Suprapubic skin (tissue), 4 donors: ENCODE measurements around the gene RBM27. TPM values are rescaled to one million over a fixed set of nuclear protein-coding genes. Genes with fewer than 3 reads are reported as not detected.
A peak's percentile ranks its signal among the peaks of the same experiment; 100 is the strongest.
"Not testable (repeated sequence)": the region's sequence is repeated elsewhere in the genome, so short reads cannot be mapped to it uniquely, and the experiment has no call there.

ENCODE experiments used
- DNase-seq, 2 donors: peaks; one replicate each; pipeline ENCODE4 v3.0.0-alpha.2; 2019; ENCODE audit warnings: low spot score in 2 of 2
- H3K27ac ChIP-seq: fragments of 200-600 bp; sonication (generic); one replicate; pipeline ENCODE4 v1.5.1; 2019
- H3K27me3 ChIP-seq: fragments of 200-600 bp; sonication (generic); one replicate; pipeline ENCODE4 v1.5.1; 2019
- H3K36me3 ChIP-seq: fragments of 200-600 bp; sonication (generic); one replicate; pipeline ENCODE4 v1.5.1; 2019
- H3K4me1 ChIP-seq: fragments of 200-600 bp; sonication (generic); one replicate; pipeline ENCODE4 v1.5.1; 2019
- H3K4me3 ChIP-seq: fragments of 200-600 bp; sonication (generic); one replicate; pipeline ENCODE4 v1.5.1; 2019; ENCODE audit warnings: mild to moderate bottlenecking
- H3K9me3 ChIP-seq: fragments of 200-600 bp; sonication (generic); one replicate; pipeline ENCODE4 v1.5.1; 2019
- CTCF ChIP-seq, 2 donors: fragments of 200-600 bp in 1 of 2; fragments of 450-650 bp in 1 of 2; sonication (generic) in 1 of 2; IDR thresholded peaks; one replicate each; pipeline ENCODE4 v1.5.1; 2016 to 2019; ENCODE audit warnings: antibody characterized with exemption in 2 of 2, mild to moderate bottlenecking in 1 of 2, moderate library complexity in 1 of 2
- EP300 ChIP-seq: sonication (generic); formaldehyde crosslinking; IDR thresholded peaks from one replicate; pipeline ENCODE4 v1.6.1; 2017; ENCODE audit warnings: antibody characterized with exemption
- POLR2A ChIP-seq, 2 donors: fragments of 450-650 bp; IDR thresholded peaks; one replicate each; pipeline ENCODE4 v1.6.1; 2017; ENCODE audit warnings: antibody characterized with exemption in 2 of 2, mild to moderate bottlenecking in 2 of 2, moderate library complexity in 2 of 2
- POLR2AphosphoS5 ChIP-seq, 3 donors: sonication (generic); formaldehyde crosslinking; IDR thresholded peaks; one replicate each; pipeline ENCODE4 v1.6.1; 2017; ENCODE audit warnings: antibody characterized with exemption in 3 of 3
- WGBS: methylation state at CpG from one replicate; pipeline ENCODE4 v1.1.5; 2018; 5-methylcytosine and 5-hydroxymethylcytosine counted together
- total RNA-seq, 4 donors: library from RNA; depleted of rRNA; stranded (reverse); fragments of >200 nt; gene quantifications; one replicate each; pipeline ENCODE4 v1.1.0, GENCODE V29; 2016

Gene RBM27
- total RNA-seq, 4 donors from 2014 or later = 19.4 to 47.6 (median 22.2) TPM

GRCh38 chr5:146199176-146199815 is 4.1 kb upstream of the RBM27 start:
- no peak for DNase-seq
- 59% methylated on average over 6 of the region's 6 CpGs for WGBS

GRCh38 chr5:146201795-146202194 is 1.6 kb upstream of the RBM27 start:
- 90% methylated on average over 12 of the region's 12 CpGs for WGBS

More at GRCh38 chr5:146199176-146199815, 4.1 kb upstream of the RBM27 start:
- no peak overlapping the region for H3K27ac ChIP-seq
- TF ChIP-seq POLR2AphosphoS5 (IDR thresholded peaks at IDR 0.05) (no peak), POLR2A (IDR thresholded peaks at IDR 0.05) (no peak), EP300 (no peak), CTCF (IDR thresholded peaks at IDR 0.05) (no peak)
- no peaks in the 10 kb centered on the region for H3K36me3 ChIP-seq
- no peaks in the 10 kb centered on the region for H3K9me3 ChIP-seq
- H3K27me3 ChIP-seq = no peaks in the 10 kb centered on the region
- peaks cover 12% of the 10 kb centered on the region for H3K4me1 ChIP-seq
- no peak overlapping the region for H3K4me3 ChIP-seq

GRCh38 chr5:146203872-146204192 is 427 bp downstream of the RBM27 start:
- Histone ChIP-seq H3K27me3 (no peaks in the 10 kb centered on the region), H3K9me3 (no peaks in the 10 kb centered on the region), H3K4me3 (peak overlapping the region; percentile 75), H3K4me1 (peaks cover 39% of the 10 kb centered on the region), H3K36me3 (no peaks in the 10 kb centered on the region), H3K27ac (peak overlapping the region; percentile 83)
- TF ChIP-seq EP300 = no peak
- TF ChIP-seq POLR2A (IDR thresholded peaks at IDR 0.05) = no peak
- TF ChIP-seq CTCF (IDR thresholded peaks at IDR 0.05) = no peak
- no peak for TF ChIP-seq POLR2AphosphoS5 (IDR thresholded peaks at IDR 0.05)
- no peak for DNase-seq
- 2% methylated on average over 21 of the region's 21 CpGs for WGBS

More at GRCh38 chr5:146201795-146202194, 1.6 kb upstream of the RBM27 start:
- H3K36me3 ChIP-seq, H3K9me3 ChIP-seq, H3K27ac ChIP-seq, H3K27me3 ChIP-seq, H3K4me3 ChIP-seq, DNase-seq: not testable (repeated sequence)
- peaks cover 36% of the 10 kb centered on the region for H3K4me1 ChIP-seq

GRCh38 chr5:146205499-146206202 is 2.2 kb downstream of the RBM27 start:
- H3K4me1 ChIP-seq = peaks cover 51% of the 10 kb centered on the region
- WGBS = 85% methylated on average over 11 of the region's 11 CpGs
- no peak overlapping the region for H3K4me3 ChIP-seq

GRCh38 chr5:146206257-146206656 is 2.9 kb downstream of the RBM27 start:
- Histone ChIP-seq H3K9me3 (no peaks in the 10 kb centered on the region), H3K27me3 (no peaks in the 10 kb centered on the region), H3K27ac (no peak overlapping the region), H3K4me1 (peaks cover 51% of the 10 kb centered on the region), H3K36me3 (no peaks in the 10 kb centered on the region), H3K4me3 (no peak overlapping the region)
- 65% methylated on average over 2 of the region's 2 CpGs for WGBS
- no peak for DNase-seq
- TF ChIP-seq EP300 = no peak
- no peak for TF ChIP-seq POLR2AphosphoS5 (IDR thresholded peaks at IDR 0.05)
- no peak for TF ChIP-seq POLR2A (IDR thresholded peaks at IDR 0.05)
- TF ChIP-seq CTCF (IDR thresholded peaks at IDR 0.05) = no peak

More at GRCh38 chr5:146205499-146206202, 2.2 kb downstream of the RBM27 start:
- no peaks in the 10 kb centered on the region for H3K27me3 ChIP-seq
- no peaks in the 10 kb centered on the region for H3K36me3 ChIP-seq
- TF ChIP-seq POLR2AphosphoS5 (IDR thresholded peaks at IDR 0.05) (no peak), POLR2A (IDR thresholded peaks at IDR 0.05) (no peak), CTCF (IDR thresholded peaks at IDR 0.05) (no peak), EP300 (no peak)
- no peaks in the 10 kb centered on the region for H3K9me3 ChIP-seq
- no peak for DNase-seq
- no peak overlapping the region for H3K27ac ChIP-seq
